Activated B cell treated with CpG ODN at 0.5 μM for 24 hours (primary cell): ENCODE results near the gene LSAMP. TPM values are rescaled to one million over a fixed set of nuclear protein-coding genes. Genes with fewer than 3 reads are reported as not detected.

Experiments
- ATAC-seq: fragments of 200-7000 bp; cut with Tn5 transposase; one replicate; pipeline ENCODE4 v1.10.0; 2021; ENCODE audit warnings: low read depth, mild to moderate bottlenecking, moderate library complexity
- CTCF ChIA-PET: fragments of 350-600 bp; sonication (Branson Sonifier 250); formaldehyde crosslinking; loops from one replicate; lab custom pipeline; 2021; ENCODE audit warnings: antibody characterized with exemption; lab: Charles Lee
- POLR2A ChIA-PET: fragments of 350-600 bp; sonication (Branson Sonifier 250); formaldehyde crosslinking; loops from one replicate; lab custom pipeline; 2021; ENCODE audit warnings: antibody characterized with exemption; lab: Charles Lee
- DNase-seq: peaks from one replicate; pipeline ENCODE4 v3.0.0; 2022
- H3K27ac Mint-ChIP-seq: one replicate; pipeline ENCODE4 v1.8.0; 2020; ENCODE audit warnings: mixed read lengths
- H3K27me3 Mint-ChIP-seq: one replicate; pipeline ENCODE4 v1.8.0; 2021; ENCODE audit warnings: mixed read lengths
- H3K36me3 Mint-ChIP-seq: one replicate; pipeline ENCODE4 v1.8.0; 2021; ENCODE audit warnings: low read depth, mixed read lengths
- H3K4me1 Mint-ChIP-seq: one replicate; pipeline ENCODE4 v1.8.0; 2021; ENCODE audit warnings: mixed read lengths
- H3K4me3 Mint-ChIP-seq: one replicate; pipeline ENCODE4 v1.8.0; 2020; ENCODE audit warnings: mild to moderate bottlenecking, mixed read lengths
- H3K9me3 Mint-ChIP-seq: one replicate; pipeline ENCODE4 v1.8.0; 2020; ENCODE audit warnings: mixed read lengths
- CTCF ChIP-seq: fragments of 200-600 bp; IDR thresholded peaks from one replicate; pipeline ENCODE4 v1.8.0; 2022; ENCODE audit warnings: antibody characterized with exemption, mild to moderate bottlenecking
- intact Hi-C: fragments of 100-400 bp; cut with micrococcal nuclease; formaldehyde crosslinking; loops from one replicate; pipeline ENCODE4 v1.15.1; 2024
- total RNA-seq: library from RNA; stranded (reverse); gene quantifications from 2 replicates; pipeline ENCODE4 v1.2.3, GENCODE V29; 2022

The LSAMP gene
- total RNA-seq, 1 donor from 2014 or later = 0.16 TPM

GRCh38 chr3:115838786-115839185, 606.5 kb downstream of the LSAMP start:
- intact Hi-C loops = no loop called here
- Mint-ChIP-seq H3K4me1 (no peaks in the 10 kb centered on the region), H3K9me3 (no peaks in the 10 kb centered on the region), H3K36me3 (no peaks in the 10 kb centered on the region), H3K27me3 (peaks cover 2% of the 10 kb centered on the region), H3K27ac (no peak overlapping the region), H3K4me3 (no peak overlapping the region)
- CTCF ChIA-PET = no interaction called here
- no peak for TF ChIP-seq CTCF
- DNase-seq (no peak), ATAC-seq (no peak)
- POLR2A ChIA-PET = no interaction called here

- DNase-seq = no peak
Measured at GRCh38 chr3:115836944-115837343, 608.3 kb downstream of the LSAMP start.

GRCh38 chr3:115835946-115836345, 609.3 kb downstream of the LSAMP start:
- no peak for TF ChIP-seq CTCF
- H3K4me3 Mint-ChIP-seq = no peak overlapping the region
- ATAC-seq = no peak
- H3K27me3 Mint-ChIP-seq = peaks cover 2% of the 10 kb centered on the region
- no peaks in the 10 kb centered on the region for H3K4me1 Mint-ChIP-seq
- no peaks in the 10 kb centered on the region for H3K9me3 Mint-ChIP-seq
- intact Hi-C loops = no loop called here
- ChIA-PET POLR2A (no interaction called here), CTCF (interaction anchor here (1.2 to 2.6 kb wide), 5 partner anchors 9 to 24 kb away, joined by 3 to 12 read pairs (median 6); no protein-coding TSS in a partner anchor)
- DNase-seq = no peak
- no peaks in the 10 kb centered on the region for H3K36me3 Mint-ChIP-seq
- no peak overlapping the region for H3K27ac Mint-ChIP-seq

More at GRCh38 chr3:115836944-115837343, 608.3 kb downstream of the LSAMP start:
- no peak overlapping the region for H3K27ac Mint-ChIP-seq
- intact Hi-C loops = no loop called here
- TF ChIP-seq CTCF = peak; percentile 42
- H3K4me1 Mint-ChIP-seq = no peaks in the 10 kb centered on the region
- ChIA-PET CTCF (interaction anchor here (0.7 to 2.6 kb wide), 5 partner anchors 9 to 108 kb away, joined by 3 to 12 read pairs (median 6); no protein-coding TSS in a partner anchor), POLR2A (no interaction called here)
- peaks cover 2% of the 10 kb centered on the region for H3K27me3 Mint-ChIP-seq
- ATAC-seq = no peak
- no peaks in the 10 kb centered on the region for H3K36me3 Mint-ChIP-seq
- H3K4me3 Mint-ChIP-seq = no peak overlapping the region
- no peaks in the 10 kb centered on the region for H3K9me3 Mint-ChIP-seq

GRCh38 chr3:115834068-115834467, 611.2 kb downstream of the LSAMP start:
- Mint-ChIP-seq H3K27ac (no peak overlapping the region), H3K4me3 (no peak overlapping the region), H3K4me1 (no peaks in the 10 kb centered on the region), H3K27me3 (peaks cover 5% of the 10 kb centered on the region), H3K9me3 (no peaks in the 10 kb centered on the region), H3K36me3 (no peaks in the 10 kb centered on the region)
- no peak for TF ChIP-seq CTCF
- CTCF ChIA-PET = no interaction called here
- ATAC-seq (no peak), DNase-seq (no peak)
- intact Hi-C loops = no loop called here
- POLR2A ChIA-PET = no interaction called here

GRCh38 chr3:115833074-115833473, 612.2 kb downstream of the LSAMP start:
- TF ChIP-seq CTCF = no peak
- Mint-ChIP-seq H3K4me3 (no peak overlapping the region), H3K4me1 (no peaks in the 10 kb centered on the region), H3K27me3 (peaks cover 7% of the 10 kb centered on the region), H3K36me3 (no peaks in the 10 kb centered on the region), H3K9me3 (no peaks in the 10 kb centered on the region), H3K27ac (no peak overlapping the region)
- CTCF ChIA-PET = interaction anchor here (0.8 to 1.3 kb wide), 2 partner anchors 11 to 49 kb away, joined by 3 read pairs; no protein-coding TSS in a partner anchor
- ATAC-seq = no peak
- intact Hi-C loops = no loop called here
- DNase-seq = no peak
- POLR2A ChIA-PET = no interaction called here
